Memory B cell (primary cell): ENCODE measurements around the gene SYPL2.

Source experiments
- ATAC-seq: fragments of 150-1000 bp; cut with Tn5 transposase; 2 replicates; pipeline ENCODE4 v1.10.0; 2021; ENCODE audit warnings: low read depth, mild to moderate bottlenecking, moderate library complexity
- DNase-seq, 2 donors: peaks; one replicate each; pipeline ENCODE4 v3.0.0; 2022; ENCODE audit warnings: low spot score in 2 of 2
- H3K27ac Mint-ChIP-seq: one replicate; pipeline ENCODE4 v1.8.0; 2022; ENCODE audit warnings: mild to moderate bottlenecking, moderate library complexity, mixed read lengths
- H3K27me3 Mint-ChIP-seq: one replicate; pipeline ENCODE4 v1.8.0; 2022; ENCODE audit warnings: mixed read lengths
- H3K36me3 Mint-ChIP-seq: one replicate; pipeline ENCODE4 v1.8.0; 2022; ENCODE audit warnings: mild to moderate bottlenecking, mixed read lengths
- H3K4me1 Mint-ChIP-seq: one replicate; pipeline ENCODE4 v1.8.0; 2022; ENCODE audit warnings: mixed read lengths
- H3K4me3 Mint-ChIP-seq: one replicate; pipeline ENCODE4 v1.8.0; 2022; ENCODE audit warnings: mild to moderate bottlenecking, moderate library complexity, mixed read lengths
- H3K9me3 Mint-ChIP-seq: one replicate; pipeline ENCODE4 v1.8.0; 2022; ENCODE audit warnings: mixed read lengths

SYPL2 gene

GRCh38 chr1:109527846-109528695 lies 61.7 kb downstream of the SYPL2 start:
- Mint-ChIP-seq H3K36me3 (no peaks in the 10 kb centered on the region), H3K27me3 (peaks cover 6% of the 10 kb centered on the region), H3K27ac (no peak overlapping the region), H3K4me1 (peaks cover 3% of the 10 kb centered on the region), H3K9me3 (no peaks in the 10 kb centered on the region), H3K4me3 (no peak overlapping the region)
- DNase-seq (no peak), ATAC-seq (no peak)

GRCh38 chr1:109528712-109529111 lies 62.4 kb downstream of the SYPL2 start:
- H3K4me3 Mint-ChIP-seq = no peak overlapping the region
- H3K27me3 Mint-ChIP-seq = peaks cover 6% of the 10 kb centered on the region
- peaks cover 3% of the 10 kb centered on the region for H3K4me1 Mint-ChIP-seq
- H3K27ac Mint-ChIP-seq = no peak overlapping the region
- no peaks in the 10 kb centered on the region for H3K9me3 Mint-ChIP-seq
- DNase-seq (no peak), ATAC-seq (no peak)
- no peaks in the 10 kb centered on the region for H3K36me3 Mint-ChIP-seq

- Mint-ChIP-seq H3K27me3 (peaks cover 6% of the 10 kb centered on the region), H3K36me3 (no peaks in the 10 kb centered on the region), H3K9me3 (no peaks in the 10 kb centered on the region), H3K4me1 (peaks cover 3% of the 10 kb centered on the region), H3K4me3 (no peak overlapping the region), H3K27ac (no peak overlapping the region)
- DNase-seq = no peak
- ATAC-seq = no peak
These were observed 63.6 kb downstream of the SYPL2 start for GRCh38 chr1:109529881-109530456.

GRCh38 chr1:109530457-109531087 lies 64.2 kb downstream of the SYPL2 start:
- ATAC-seq = no peak
- H3K36me3 Mint-ChIP-seq = no peaks in the 10 kb centered on the region
- peaks cover 3% of the 10 kb centered on the region for H3K4me1 Mint-ChIP-seq
- DNase-seq = no peak
- H3K27ac Mint-ChIP-seq = no peak overlapping the region
- peaks cover 4% of the 10 kb centered on the region for H3K27me3 Mint-ChIP-seq
- H3K4me3 Mint-ChIP-seq = peak overlapping the region; percentile 22
- H3K9me3 Mint-ChIP-seq = no peaks in the 10 kb centered on the region

- Mint-ChIP-seq H3K9me3 (no peaks in the 10 kb centered on the region), H3K36me3 (no peaks in the 10 kb centered on the region), H3K27ac (no peak overlapping the region), H3K4me3 (peak overlapping the region; percentile 27), H3K4me1 (peaks cover 3% of the 10 kb centered on the region), H3K27me3 (peaks cover 2% of the 10 kb centered on the region)
- ATAC-seq = no peak
- no peak for DNase-seq
These were observed 65.0 kb downstream of the SYPL2 start for GRCh38 chr1:109531380-109531779.
